ENCODE results near the gene CPT1A. TPM values are rescaled to one million over a fixed set of nuclear protein-coding genes. Genes with fewer than 3 reads are reported as not detected.

The CPT1A gene
- total and polyA plus RNA-seq, 10 of the 15 experiments (the other 5 are each of a cell fraction or from before 2014, with no cell fraction given), result 1.1 to 17.5 (median 6.0) TPM

DNA sequence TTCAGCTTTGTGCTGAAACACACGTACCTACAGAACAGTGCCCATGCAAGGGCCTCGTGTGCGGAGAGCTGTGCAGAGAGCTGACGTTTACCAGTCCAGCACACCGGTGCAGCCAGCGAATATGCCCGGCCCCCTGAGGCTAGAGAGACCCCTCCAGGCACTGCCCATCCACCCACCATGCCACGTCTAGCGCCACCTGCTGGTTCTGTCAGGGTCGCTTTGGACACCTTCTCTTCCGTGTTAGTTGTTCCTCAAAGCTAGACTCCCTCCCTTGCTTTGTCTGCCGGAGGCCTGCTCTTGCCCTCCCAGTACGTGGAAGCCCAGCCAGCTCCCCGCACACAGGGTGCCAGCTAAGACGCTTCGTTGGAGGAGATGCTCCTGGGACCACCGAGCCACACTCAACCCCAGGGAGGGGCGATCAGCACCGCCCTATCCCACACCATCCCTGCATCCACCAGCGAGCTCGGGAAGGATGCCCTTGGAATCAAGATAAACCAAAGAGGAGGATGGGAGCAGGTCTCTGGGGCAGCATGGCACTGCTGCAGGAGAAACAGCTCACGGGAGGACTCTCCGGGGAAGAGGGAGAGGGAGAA, 43.4 kb downstream of the CPT1A start (continued):
- TF ChIP-seq EZH2 (IDR thresholded peaks at IDR 0.05; ENCODE audit: borderline replicate concordance, control insufficient read depth, low read depth, low read length) (no peak), ZNF274 (IDR thresholded peaks at IDR 0.05; ENCODE audit: insufficient read depth, insufficient read length) (no peak), SMAD1 (IDR thresholded peaks at IDR 0.05; ENCODE audit: low read depth, partially characterized antibody) (no peak), BACH1 (IDR thresholded peaks at IDR 0.05; ENCODE audit: borderline replicate concordance) (no peak)

DNA sequence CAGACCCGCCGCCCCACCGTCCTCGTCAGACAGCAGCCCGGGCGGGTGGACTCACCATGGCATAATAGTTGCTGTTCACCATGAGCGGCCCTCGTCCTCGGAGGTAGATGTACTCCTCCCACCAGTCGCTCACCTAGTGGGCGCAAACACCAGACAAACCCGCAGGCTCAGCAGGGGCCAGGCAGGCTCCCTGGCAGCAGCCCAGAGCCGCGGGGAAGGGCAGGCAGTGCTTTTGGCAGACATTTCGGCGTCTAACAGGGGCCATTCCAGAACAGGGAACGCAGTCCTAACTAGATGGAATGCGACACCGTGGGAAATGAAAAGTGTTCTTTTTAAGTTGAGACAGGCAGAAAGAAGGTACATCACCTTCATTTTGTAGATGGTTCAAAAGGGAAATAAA, 44.9 kb downstream of the CPT1A start:
- BruUV-seq (replicated peaks), result no TSS peak
- H3K27me3 ChIP-seq (replicated peaks in 1 of 2; ENCODE audit: control insufficient read depth in 2 of 2, insufficient read depth in 2 of 2, low read length in 1 of 2), result no peaks in the 10 kb centered on the region
- DNase-seq (ENCODE audit: low read depth, low spot score) (no peak), ATAC-seq (no peak), FAIRE-seq (no peak)
- CTCF ChIA-PET, result no interaction called here
- RAD21 ChIA-PET (ENCODE audit: unreplicated experiment), result no interaction called here
- no peak overlapping the region for H3K27ac ChIP-seq (ENCODE audit: control insufficient read depth, insufficient read depth)
- no peaks in the 10 kb centered on the region for H3K4me1 ChIP-seq (ENCODE audit: control insufficient read depth, insufficient read depth, low read length)
- SMC1A ChIA-PET (ENCODE audit: uncharacterized antibody, unreplicated experiment), result no interaction called here
- H2AFZ ChIP-seq (ENCODE audit: control insufficient read depth, low read depth, low read length), result no peak overlapping the region
- H4K20me1 ChIP-seq (ENCODE audit: control insufficient read depth, insufficient read depth), result no peaks in the 10 kb centered on the region
- H3K4me3 ChIP-seq, result no peak overlapping the region
- POLR2A ChIA-PET, result no interaction called here
- in situ Hi-C loops (cut with MboI) (no loop called here), intact Hi-C loops (cut with micrococcal nuclease; ENCODE audit: unreplicated experiment) (no loop called here)
- 97% methylated on average over 19 of the region's 19 CpGs for WGBS (ENCODE audit: insufficient coverage, insufficient replicate concordance, low lambda C conversion rate, missing lambda C conversion rate)
- H3K36me3 ChIP-seq (ENCODE audit: control insufficient read depth in 2 of 2, insufficient read depth in 2 of 2, low read length in 1 of 2), result peaks cover 3 to 11% of the 10 kb centered on the region in 2 experiments
- no peaks in the 10 kb centered on the region for H3K79me2 ChIP-seq (ENCODE audit: control insufficient read depth, insufficient read depth, low read length)
- no peaks in the 10 kb centered on the region for H3K9me3 ChIP-seq (replicated peaks; ENCODE audit: control insufficient read depth, insufficient read depth, low read length)
- H3K4me2 ChIP-seq (ENCODE audit: control insufficient read depth, insufficient read depth), result no peak overlapping the region
- H3K9ac ChIP-seq (ENCODE audit: control insufficient read depth, insufficient read depth, low read length), result no peak overlapping the region
- TF ChIP-seq, protein P1, sequence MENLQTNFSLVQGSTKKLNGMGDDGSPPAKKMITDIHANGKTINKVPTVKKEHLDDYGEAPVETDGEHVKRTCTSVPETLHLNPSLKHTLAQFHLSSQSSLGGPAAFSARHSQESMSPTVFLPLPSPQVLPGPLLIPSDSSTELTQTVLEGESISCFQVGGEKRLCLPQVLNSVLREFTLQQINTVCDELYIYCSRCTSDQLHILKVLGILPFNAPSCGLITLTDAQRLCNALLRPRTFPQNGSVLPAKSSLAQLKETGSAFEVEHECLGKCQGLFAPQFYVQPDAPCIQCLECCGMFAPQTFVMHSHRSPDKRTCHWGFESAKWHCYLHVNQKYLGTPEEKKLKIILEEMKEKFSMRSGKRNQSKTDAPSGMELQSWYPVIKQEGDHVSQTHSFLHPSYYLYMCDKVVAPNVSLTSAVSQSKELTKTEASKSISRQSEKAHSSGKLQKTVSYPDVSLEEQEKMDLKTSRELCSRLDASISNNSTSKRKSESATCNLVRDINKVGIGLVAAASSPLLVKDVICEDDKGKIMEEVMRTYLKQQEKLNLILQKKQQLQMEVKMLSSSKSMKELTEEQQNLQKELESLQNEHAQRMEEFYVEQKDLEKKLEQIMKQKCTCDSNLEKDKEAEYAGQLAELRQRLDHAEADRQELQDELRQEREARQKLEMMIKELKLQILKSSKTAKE (IDR thresholded peaks at IDR 0.05; ENCODE audit: low read depth, poor library complexity, severe bottlenecking), result no peak
- TF ChIP-seq FOS (IDR thresholded peaks at IDR 0.05; ENCODE audit: borderline replicate concordance, extremely low read depth, insufficient read length) (no peak), TCF3 (IDR thresholded peaks at IDR 0.05; ENCODE audit: borderline replicate concordance, insufficient read depth, low read depth, low read length) (no peak), NBN (IDR thresholded peaks at IDR 0.05) (no peak), ZNF217 (IDR thresholded peaks at IDR 0.05) (no peak), GATAD2B (conservative IDR thresholded peaks at IDR 0.05; ENCODE audit: low read depth) (no peak), NR2C1 (IDR thresholded peaks at IDR 0.05) (no peak), ZNF274 (IDR thresholded peaks at IDR 0.05; ENCODE audit: insufficient read depth, insufficient read length) (no peak), SMAD5 (IDR thresholded peaks at IDR 0.05; ENCODE audit: low read depth) (no peak), BMI1 (IDR thresholded peaks at IDR 0.05; ENCODE audit: borderline replicate concordance) (no peak), NR2F1 (conservative IDR thresholded peaks at IDR 0.05) (no peak), ZBED1 (IDR thresholded peaks at IDR 0.05; ENCODE audit: borderline replicate concordance) (no peak)
- TF ChIP-seq, protein P2, sequence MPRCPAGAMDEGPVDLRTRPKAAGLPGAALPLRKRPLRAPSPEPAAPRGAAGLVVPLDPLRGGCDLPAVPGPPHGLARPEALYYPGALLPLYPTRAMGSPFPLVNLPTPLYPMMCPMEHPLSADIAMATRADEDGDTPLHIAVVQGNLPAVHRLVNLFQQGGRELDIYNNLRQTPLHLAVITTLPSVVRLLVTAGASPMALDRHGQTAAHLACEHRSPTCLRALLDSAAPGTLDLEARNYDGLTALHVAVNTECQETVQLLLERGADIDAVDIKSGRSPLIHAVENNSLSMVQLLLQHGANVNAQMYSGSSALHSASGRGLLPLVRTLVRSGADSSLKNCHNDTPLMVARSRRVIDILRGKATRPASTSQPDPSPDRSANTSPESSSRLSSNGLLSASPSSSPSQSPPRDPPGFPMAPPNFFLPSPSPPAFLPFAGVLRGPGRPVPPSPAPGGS (IDR thresholded peaks at IDR 0.05; ENCODE audit: borderline replicate concordance, insufficient read depth, low read depth, low read length, poor library complexity, severe bottlenecking), result no peak
- TF ChIP-seq, protein P3, sequence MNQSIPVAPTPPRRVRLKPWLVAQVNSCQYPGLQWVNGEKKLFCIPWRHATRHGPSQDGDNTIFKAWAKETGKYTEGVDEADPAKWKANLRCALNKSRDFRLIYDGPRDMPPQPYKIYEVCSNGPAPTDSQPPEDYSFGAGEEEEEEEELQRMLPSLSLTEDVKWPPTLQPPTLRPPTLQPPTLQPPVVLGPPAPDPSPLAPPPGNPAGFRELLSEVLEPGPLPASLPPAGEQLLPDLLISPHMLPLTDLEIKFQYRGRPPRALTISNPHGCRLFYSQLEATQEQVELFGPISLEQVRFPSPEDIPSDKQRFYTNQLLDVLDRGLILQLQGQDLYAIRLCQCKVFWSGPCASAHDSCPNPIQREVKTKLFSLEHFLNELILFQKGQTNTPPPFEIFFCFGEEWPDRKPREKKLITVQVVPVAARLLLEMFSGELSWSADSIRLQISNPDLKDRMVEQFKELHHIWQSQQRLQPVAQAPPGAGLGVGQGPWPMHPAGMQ (IDR thresholded peaks at IDR 0.05; ENCODE audit: borderline replicate concordance), result no peak
